Aorta (tissue), 5 donors: ENCODE results near the gene TNFRSF19. TPM values are rescaled to one million over a fixed set of nuclear protein-coding genes. Genes with fewer than 3 reads are reported as not detected.

Source experiments
- ATAC-seq: fragments of 200-7000 bp; cut with Tn5 transposase; one replicate; pipeline ENCODE4 v1.9.1; 2022; ENCODE audit warnings: moderate library complexity; ENCODE audit not compliant: low FRiP score
- DNase-seq, 2 donors: peaks; one replicate each; pipeline ENCODE4 v3.0.0-alpha.2; 2020
- H3K27ac ChIP-seq, 2 donors: one replicate each; pipeline ENCODE4 v1.5.1; 2013; ENCODE audit warnings: low read length in 2 of 2, mild to moderate bottlenecking in 2 of 2, moderate library complexity in 2 of 2, control low read depth in 1 of 2, inconsistent platforms in 1 of 2, low read depth in 1 of 2
- H3K27me3 ChIP-seq, 2 donors: one replicate each; pipeline ENCODE4 v1.6.1; 2013; ENCODE audit warnings: control low read depth in 1 of 2, low read length in 1 of 2, mild to moderate bottlenecking in 1 of 2, moderate library complexity in 1 of 2; ENCODE audit not compliant: insufficient read depth in 2 of 2, control insufficient read depth in 1 of 2
- H3K36me3 ChIP-seq, 2 donors: one replicate each; pipeline ENCODE4 v1.6.1; 2013; ENCODE audit warnings: control low read depth in 1 of 2, low read length in 1 of 2, mild to moderate bottlenecking in 1 of 2; ENCODE audit not compliant: insufficient read depth in 2 of 2, control insufficient read depth in 1 of 2
- H3K4me1 ChIP-seq, 2 donors: one replicate each; pipeline ENCODE4 v1.6.1; 2013; ENCODE audit warnings: low read length in 2 of 2, control low read depth in 1 of 2, mild to moderate bottlenecking in 1 of 2, moderate library complexity in 1 of 2; ENCODE audit not compliant: insufficient read depth in 2 of 2, control insufficient read depth in 1 of 2
- H3K4me3 ChIP-seq, 2 donors: one replicate each; pipeline ENCODE4 v1.5.1; 2013; ENCODE audit warnings: low read length in 2 of 2, control low read depth in 1 of 2, mild to moderate bottlenecking in 1 of 2
- H3K9me3 ChIP-seq: one replicate; pipeline ENCODE4 v1.6.1; 2013; ENCODE audit warnings: mild to moderate bottlenecking, low read length; ENCODE audit not compliant: control insufficient read depth
- WGBS, 2 donors: extraction: QIAGEN DNeasy Blood & Tissue Kit; methylation state at CpG; one replicate each; pipeline ENCODE4 v1.1.7; 2013; 5-methylcytosine and 5-hydroxymethylcytosine counted together
- intact Hi-C, 2 donors: fragments of 100-400 bp; cut with DNase I; formaldehyde crosslinking; loops; one replicate each; pipeline versions ENCODE4 v1.14.2 to v1.15.0; 2022
- polyA plus RNA-seq, 2 donors: library from polyadenylated mRNA; stranded (reverse); fragments of 200-250 nt; gene quantifications; one replicate each; pipeline ENCODE4 v1.2.3, GENCODE V29; 2013
- total RNA-seq, 2 donors: library from RNA; stranded (reverse); fragmentation: NEBNext Ultra II Directional; extraction: Animal tissue kit (Norgen Biotek cat#: 25700); gene quantifications; one replicate each; pipeline ENCODE4 v1.2.1, GENCODE V29; 2021
- donor health status: healthy with polysubstance abuse.
- donor health status: Bipolar disorder and iron deficiency.
- donor health status: DM: no; HTN: no; CAD: no.
- donor health status: DM: no; HTN: no; CAD: no.
- donor health status: DM: yes; HTN: yes; CAD: no.

Gene TNFRSF19
- total and polyA plus RNA-seq, 4 donors: 0.38 to 4.3 (median 1.9) TPM

DNA sequence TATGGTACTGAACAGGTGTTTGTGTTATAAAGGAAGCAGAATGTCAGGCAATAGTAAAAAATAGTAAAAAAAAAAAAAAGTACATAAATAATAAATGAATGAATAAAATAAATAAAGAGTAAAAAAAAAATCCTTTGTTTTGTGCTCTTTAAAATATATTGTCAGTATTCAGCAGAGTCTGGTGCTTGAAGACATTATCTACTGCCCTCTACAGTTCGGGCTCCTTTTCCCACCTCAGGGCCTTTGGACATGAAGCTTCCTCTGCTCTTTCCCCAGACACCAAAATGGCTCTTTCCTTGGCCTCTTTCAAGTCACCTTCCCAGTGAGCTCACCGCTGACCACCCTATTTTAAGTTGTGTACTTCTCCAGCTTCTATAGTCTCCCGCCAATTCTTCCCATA, 137.5 kb downstream of the TNFRSF19 start:
- Histone ChIP-seq H3K27me3 (no peaks in the 10 kb centered on the region), H3K27ac (no peak overlapping the region), H3K36me3 (no peaks in the 10 kb centered on the region), H3K9me3 (no peaks in the 10 kb centered on the region), H3K4me1 (no peaks in the 10 kb centered on the region), H3K4me3 (no peak overlapping the region)
- ATAC-seq (no peak), DNase-seq (no peak)
- 96 to 98% methylated on average over 3 of the region's 3 CpGs for WGBS, 2 donors
- intact Hi-C loops: no loop called here

DNA sequence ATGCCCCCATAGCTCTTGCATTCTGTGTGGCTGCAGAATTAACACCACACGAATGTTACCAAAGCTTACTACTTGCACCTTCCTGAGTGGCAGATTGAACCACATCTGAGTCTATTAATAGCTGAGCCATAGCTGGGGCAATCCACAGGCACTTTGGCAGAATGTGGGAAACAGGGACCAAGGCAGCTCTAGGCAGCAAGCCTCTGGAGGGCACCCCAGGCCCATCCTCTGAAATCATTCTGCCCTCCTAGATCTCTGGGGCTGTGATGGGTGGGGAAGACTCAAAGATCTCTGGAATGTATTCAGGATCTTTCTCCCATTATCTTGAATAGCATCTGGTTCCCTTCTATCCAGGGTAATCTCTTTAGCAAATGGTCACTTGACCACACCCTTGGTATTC, 139.3 kb downstream of the TNFRSF19 start:
- no peak for ATAC-seq
- Histone ChIP-seq H3K36me3 (no peaks in the 10 kb centered on the region), H3K27me3 (no peaks in the 10 kb centered on the region), H3K9me3 (no peaks in the 10 kb centered on the region), H3K4me1 (no peaks in the 10 kb centered on the region), H3K4me3 (no peak overlapping the region), H3K27ac (no peak overlapping the region)
- 27 to 38% methylated on average over 1 of the region's 1 CpG for WGBS, 2 donors
- no peak for DNase-seq
- intact Hi-C loops: no loop called here

DNA sequence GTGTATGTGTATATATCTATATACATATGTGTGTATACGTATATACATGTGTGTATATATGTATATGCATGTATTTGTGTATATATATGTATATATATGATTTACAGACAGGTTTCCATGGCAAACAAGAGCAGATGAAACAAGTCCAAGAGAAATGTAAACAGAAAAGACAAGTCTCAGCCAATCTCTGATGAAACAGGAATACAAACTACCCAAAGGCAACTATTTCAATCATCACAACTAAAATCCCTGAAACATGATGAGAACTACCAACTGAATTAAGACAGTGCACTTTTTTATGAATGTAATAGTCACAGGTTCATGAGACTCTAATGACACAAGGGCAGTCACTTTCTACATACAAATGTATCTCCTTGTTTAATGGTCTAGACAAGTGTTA, 140.2 kb downstream of the TNFRSF19 start:
- 96 to 97% methylated on average over 1 of the region's 1 CpG for WGBS, 2 donors
- H3K27me3 ChIP-seq: no peaks in the 10 kb centered on the region
- no peaks in the 10 kb centered on the region for H3K4me1 ChIP-seq
- no peaks in the 10 kb centered on the region for H3K36me3 ChIP-seq
- no peak for DNase-seq
- ATAC-seq: no peak
- no peak overlapping the region for H3K27ac ChIP-seq
- intact Hi-C loops: loop anchor here in 1 of 2 donors (10.0 kb wide), 1 partner anchor 164 kb away; no protein-coding TSS in a partner anchor
- H3K4me3 ChIP-seq: no peak overlapping the region
- no peaks in the 10 kb centered on the region for H3K9me3 ChIP-seq

DNA sequence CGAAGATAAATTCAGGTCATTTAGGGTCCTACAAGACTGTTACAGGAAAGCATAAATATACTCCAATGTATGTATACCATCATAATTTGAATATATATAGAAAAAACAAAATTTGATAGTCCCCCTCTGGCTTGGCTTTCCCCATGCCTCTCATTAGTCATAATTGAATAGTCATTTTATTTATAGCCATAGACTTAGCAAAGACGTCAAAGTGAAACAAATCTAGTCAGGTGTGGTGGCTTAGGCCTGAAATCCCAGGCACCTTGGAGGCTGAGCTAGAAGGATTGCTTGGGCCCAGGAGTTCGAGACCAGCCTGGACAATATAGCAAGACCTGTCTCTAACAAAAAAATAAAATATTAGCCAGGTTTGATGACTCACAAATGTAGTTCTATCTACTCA, 141.1 kb downstream of the TNFRSF19 start:
- intact Hi-C loops: loop anchor here in 1 of 2 donors (10.0 kb wide), 1 partner anchor 163 kb away; no protein-coding TSS in a partner anchor
- ATAC-seq: no peak

DNA sequence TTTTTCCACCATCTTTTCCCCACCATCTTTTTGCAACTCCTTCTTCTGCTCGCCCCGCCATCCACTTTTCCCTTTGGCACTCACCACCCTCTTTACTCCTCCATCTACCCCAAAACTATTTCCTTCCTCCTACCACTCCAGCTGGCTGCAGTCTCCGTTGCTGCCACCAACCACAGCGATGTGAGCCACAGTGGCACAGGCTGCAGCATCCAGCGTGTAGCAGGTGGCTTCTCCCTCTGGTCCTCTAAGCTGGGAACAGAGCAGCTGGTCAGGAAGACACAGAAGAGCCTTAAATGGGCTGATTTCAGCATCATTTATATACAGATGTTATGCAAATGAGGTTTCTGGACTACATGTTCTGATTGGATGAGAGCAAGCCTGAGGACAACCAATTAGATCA, 144.5 kb downstream of the TNFRSF19 start:
- no peaks in the 10 kb centered on the region for H3K36me3 ChIP-seq
- ATAC-seq: no peak
- DNase-seq: no peak
- H3K4me1 ChIP-seq: no peaks in the 10 kb centered on the region
- no peaks in the 10 kb centered on the region for H3K27me3 ChIP-seq
- WGBS, 2 donors: 83% methylated on average over 5 of the region's 5 CpGs
- no peaks in the 10 kb centered on the region for H3K9me3 ChIP-seq
- H3K27ac ChIP-seq: no peak overlapping the region
- H3K4me3 ChIP-seq: no peak overlapping the region
- intact Hi-C loops: loop anchor here in 1 of 2 donors (10.0 kb wide), 1 partner anchor 160 kb away; no protein-coding TSS in a partner anchor

More for the DNA sequence above, 141.1 kb downstream of the TNFRSF19 start:
- WGBS, 2 donors: 89 to 94% methylated on average over 3 of the region's 3 CpGs
- no peaks in the 10 kb centered on the region for H3K4me1 ChIP-seq
- DNase-seq: no peak
- no peaks in the 10 kb centered on the region for H3K36me3 ChIP-seq
- no peaks in the 10 kb centered on the region for H3K27me3 ChIP-seq
- H3K4me3 ChIP-seq: no peak overlapping the region
- no peak overlapping the region for H3K27ac ChIP-seq
- no peaks in the 10 kb centered on the region for H3K9me3 ChIP-seq

DNA sequence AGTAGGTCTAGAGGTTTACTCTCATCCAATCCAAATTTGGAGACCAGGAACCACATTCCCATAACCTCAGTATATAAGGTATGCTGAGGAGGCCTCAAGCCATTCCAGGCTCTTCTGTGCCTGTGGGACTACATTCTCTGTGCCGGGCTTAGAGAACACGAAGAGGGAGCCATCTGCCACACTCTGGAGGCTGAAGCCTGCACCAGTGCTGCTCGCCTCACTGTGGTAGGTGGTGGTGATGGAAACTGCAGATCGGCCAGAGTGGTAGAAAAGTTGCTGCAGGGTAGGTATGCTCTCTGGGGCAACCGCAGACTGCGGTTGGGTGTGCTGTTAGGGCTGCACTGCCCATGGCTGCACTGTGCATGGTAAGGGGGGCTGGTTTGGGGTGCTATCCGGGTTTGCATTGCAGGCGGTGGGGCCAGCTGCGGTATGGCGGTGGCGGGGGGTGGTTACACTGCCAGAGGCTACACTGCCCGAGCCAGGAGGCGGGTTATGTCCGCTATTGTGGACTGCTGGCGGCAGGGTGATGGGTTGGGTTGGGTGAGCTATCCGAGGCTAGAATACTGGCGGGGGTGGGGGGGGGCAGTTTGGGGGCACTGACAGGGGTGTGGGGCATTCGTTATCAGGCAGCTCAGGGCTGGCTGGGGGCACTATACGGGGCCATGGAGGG, 145.0 kb downstream of the TNFRSF19 start:
- intact Hi-C loops: loop anchor here in 1 of 2 donors (10.0 kb wide), 1 partner anchor 160 kb away; no protein-coding TSS in a partner anchor
- WGBS, 2 donors: 86 to 87% methylated on average over 16 to 19 of the region's 19 CpGs
- no peak overlapping the region for H3K27ac ChIP-seq
- no peak for DNase-seq
- no peak overlapping the region for H3K4me3 ChIP-seq
- no peak for ATAC-seq
- no peaks in the 10 kb centered on the region for H3K9me3 ChIP-seq
- H3K27me3 ChIP-seq: no peaks in the 10 kb centered on the region
- H3K4me1 ChIP-seq: no peaks in the 10 kb centered on the region
- H3K36me3 ChIP-seq: no peaks in the 10 kb centered on the region

DNA sequence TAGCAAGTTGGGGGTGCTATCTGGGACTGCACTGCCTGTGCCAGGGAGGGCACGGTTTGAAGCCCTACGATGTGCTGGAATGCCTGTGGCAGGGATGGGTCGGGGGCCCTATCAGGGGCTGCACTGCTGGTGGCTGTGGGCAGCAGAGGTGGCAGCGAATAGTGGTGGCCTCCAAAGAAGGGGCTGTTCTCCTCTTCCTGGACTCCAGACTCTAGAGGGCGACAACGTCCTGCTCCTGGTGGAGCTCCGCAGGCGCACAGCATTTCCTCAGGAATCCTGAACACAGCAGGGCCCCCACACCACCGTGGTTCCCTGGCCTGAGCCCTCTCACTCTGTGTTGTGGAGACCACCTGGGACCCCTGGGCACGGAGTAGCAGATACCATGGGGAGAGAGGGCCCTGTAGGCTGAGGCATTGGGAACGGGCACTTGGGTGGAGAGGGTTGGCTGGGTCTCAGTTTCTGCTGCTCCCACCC, 145.6 kb downstream of the TNFRSF19 start:
- Histone ChIP-seq H3K9me3 (no peaks in the 10 kb centered on the region), H3K4me3 (no peak overlapping the region), H3K27me3 (no peaks in the 10 kb centered on the region), H3K36me3 (no peaks in the 10 kb centered on the region), H3K4me1 (no peaks in the 10 kb centered on the region), H3K27ac (no peak overlapping the region)
- no peak for DNase-seq
- intact Hi-C loops: loop anchor here in 1 of 2 donors (10.0 kb wide), 1 partner anchor 159 kb away; no protein-coding TSS in a partner anchor
- WGBS, 2 donors: 87 to 94% methylated on average over 11 of the region's 11 CpGs
- ATAC-seq: no peak

DNA sequence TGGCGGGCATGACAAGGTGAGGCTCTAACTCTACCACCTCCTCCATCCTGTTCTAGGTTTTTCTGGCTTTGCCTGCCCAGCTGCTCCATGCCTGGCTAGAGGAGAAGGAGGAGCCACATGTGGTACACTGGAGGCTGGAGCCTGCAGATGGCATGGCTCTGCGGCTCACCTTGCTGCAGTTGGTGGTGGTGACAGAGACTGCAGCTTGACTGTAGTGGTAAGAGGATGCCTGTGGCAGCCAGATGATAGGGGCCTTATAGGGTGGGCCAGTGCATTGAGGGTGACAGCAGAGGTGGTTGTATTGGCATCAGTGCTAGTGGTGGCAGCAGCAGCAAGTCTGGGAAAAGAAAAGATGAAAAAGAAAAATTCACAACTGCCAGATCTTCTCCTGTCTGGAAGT, 146.2 kb downstream of the TNFRSF19 start:
- Histone ChIP-seq H3K27ac (no peak overlapping the region), H3K27me3 (no peaks in the 10 kb centered on the region), H3K9me3 (no peaks in the 10 kb centered on the region), H3K4me1 (no peaks in the 10 kb centered on the region), H3K4me3 (no peak overlapping the region), H3K36me3 (no peaks in the 10 kb centered on the region)
- 93 to 99% methylated on average over 2 of the region's 2 CpGs for WGBS, 2 donors
- intact Hi-C loops: loop anchor here in 1 of 2 donors (10.0 kb wide), 1 partner anchor 158 kb away; no protein-coding TSS in a partner anchor
- ATAC-seq: no peak
- DNase-seq: no peak

DNA sequence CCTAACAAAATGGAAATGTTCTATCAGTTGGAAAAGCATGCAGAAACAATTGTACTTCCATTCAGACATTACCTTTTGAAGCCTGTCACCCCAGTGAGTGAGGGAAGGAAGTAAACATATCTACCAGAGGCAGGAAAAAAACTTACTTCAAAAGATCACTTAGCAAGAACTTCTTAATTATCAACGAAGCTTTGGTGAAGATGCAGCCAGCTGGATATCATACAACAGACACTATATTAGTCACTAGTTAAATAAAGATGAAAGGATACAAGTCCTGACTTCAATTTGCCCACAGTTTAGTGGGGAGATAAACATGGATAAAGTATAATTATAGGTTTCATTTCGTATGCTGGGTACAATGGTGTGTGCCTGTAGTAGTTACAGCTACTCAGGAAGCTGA, 148.8 kb downstream of the TNFRSF19 start:
- ATAC-seq: no peak
- no peaks in the 10 kb centered on the region for H3K4me1 ChIP-seq
- H3K27me3 ChIP-seq: no peaks in the 10 kb centered on the region
- no peaks in the 10 kb centered on the region for H3K36me3 ChIP-seq
- DNase-seq: no peak
- no peak overlapping the region for H3K27ac ChIP-seq
- intact Hi-C loops: loop anchor here in 1 of 2 donors (10.0 kb wide), 1 partner anchor 156 kb away; no protein-coding TSS in a partner anchor
- no peaks in the 10 kb centered on the region for H3K9me3 ChIP-seq
- H3K4me3 ChIP-seq: no peak overlapping the region
- WGBS, 2 donors: 62% methylated on average over 2 of the region's 2 CpGs
